ENCODE data around the gene NLE1.

Gene NLE1

GRCh38 chr17:35135322-35135721 is 6.8 kb downstream of the NLE1 start:
- TF ChIP-seq CTCF (IDR thresholded peaks at IDR 0.05; ENCODE audit: extremely low read depth, missing control alignments) = no peak
- no peak for DNase-seq (ENCODE audit: low spot score)

GRCh38 chr17:35132816-35133550 is 9.1 kb downstream of the NLE1 start:
- DNase-seq (ENCODE audit: low spot score) = no peak
- TF ChIP-seq CTCF (IDR thresholded peaks at IDR 0.05; ENCODE audit: extremely low read depth, missing control alignments) = no peak

GRCh38 chr17:35132099-35132498 is 10.0 kb downstream of the NLE1 start:
- no peak for DNase-seq (ENCODE audit: low spot score)
- TF ChIP-seq CTCF (IDR thresholded peaks at IDR 0.05; ENCODE audit: extremely low read depth, missing control alignments) = no peak

GRCh38 chr17:35130392-35130791 is 11.7 kb downstream of the NLE1 start:
- DNase-seq (ENCODE audit: low spot score) = no peak
- TF ChIP-seq CTCF (IDR thresholded peaks at IDR 0.05; ENCODE audit: extremely low read depth, missing control alignments) = no peak

- no peak for DNase-seq (ENCODE audit: low spot score)
- TF ChIP-seq CTCF (IDR thresholded peaks at IDR 0.05; ENCODE audit: extremely low read depth, missing control alignments) = no peak
Measured at GRCh38 chr17:35129973-35130351, 12.1 kb downstream of the NLE1 start.

GRCh38 chr17:35129154-35129972 is 12.7 kb downstream of the NLE1 start:
- no peak for DNase-seq (ENCODE audit: low spot score)
- TF ChIP-seq CTCF (IDR thresholded peaks at IDR 0.05; ENCODE audit: extremely low read depth, missing control alignments) = no peak

GRCh38 chr17:35127751-35128514 is 14.2 kb downstream of the NLE1 start:
- no peak for DNase-seq (ENCODE audit: low spot score)
- no peak for TF ChIP-seq CTCF (IDR thresholded peaks at IDR 0.05; ENCODE audit: extremely low read depth, missing control alignments)
